ENCODE results near the gene ELF4. TPM values are rescaled to one million over a fixed set of nuclear protein-coding genes. Genes with fewer than 3 reads are reported as not detected.

ELF4 gene
- total RNA-seq, 4 donors from 2014 or later, result 17.3 to 26.3 (median 21.6) TPM

DNA sequence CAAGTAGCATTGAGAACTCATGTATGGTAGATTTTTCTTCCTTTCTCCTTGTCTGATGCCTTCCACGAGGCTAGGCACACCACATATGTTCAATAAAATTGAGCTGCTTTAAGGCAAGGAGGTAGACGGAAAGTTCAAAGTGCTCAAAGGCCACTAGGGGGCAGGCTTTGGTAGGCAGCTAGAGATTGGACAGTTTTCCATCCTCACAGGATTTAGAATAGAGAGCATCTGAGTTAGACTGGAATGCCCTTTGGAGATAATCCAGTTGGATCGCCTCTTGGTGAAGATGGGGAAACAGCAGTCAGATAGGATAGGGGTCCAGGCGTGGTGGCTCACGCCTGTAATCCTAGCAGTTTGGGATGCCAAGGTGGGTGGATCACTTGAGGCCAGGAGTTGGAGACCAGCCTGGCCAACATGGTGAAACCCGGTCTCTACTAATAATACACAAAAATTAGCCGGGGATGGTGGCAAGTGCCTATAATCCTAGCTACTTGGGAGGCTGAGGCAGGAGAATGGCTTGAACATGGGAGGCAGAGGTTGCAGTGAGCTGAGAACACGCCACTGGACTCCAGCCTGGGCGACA lies 30.4 kb downstream of the ELF4 start:
- WGBS, result 36% methylated on average over 9 of the region's 9 CpGs

DNA sequence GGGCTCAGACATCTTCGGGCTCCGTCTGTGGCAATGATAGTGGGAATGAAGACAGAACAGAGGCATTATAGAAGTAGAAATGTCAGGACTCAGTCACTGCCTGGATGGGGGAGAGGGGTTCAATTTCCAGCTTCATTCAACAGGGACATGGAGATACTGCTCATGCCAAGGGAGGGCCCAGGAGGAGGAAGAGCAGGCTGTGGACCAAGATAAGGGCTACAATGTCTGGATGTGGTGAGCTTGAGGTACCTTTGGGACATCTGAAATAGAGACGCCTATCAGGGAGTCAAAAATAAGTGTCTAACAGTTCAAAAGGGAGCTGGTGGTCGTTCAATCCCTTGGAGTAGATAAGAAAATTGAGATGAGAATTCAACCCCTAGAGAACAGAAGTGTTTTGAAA lies 34.5 kb downstream of the ELF4 start:
- Histone ChIP-seq H3K9me3 (no peaks in the 10 kb centered on the region), H3K36me3 (peaks cover 34% of the 10 kb centered on the region), H3K27me3 (no peaks in the 10 kb centered on the region), H3K4me1 (no peaks in the 10 kb centered on the region), H3K4me3 (no peak overlapping the region), H3K27ac (no peak overlapping the region)
- TF ChIP-seq, protein P1, sequence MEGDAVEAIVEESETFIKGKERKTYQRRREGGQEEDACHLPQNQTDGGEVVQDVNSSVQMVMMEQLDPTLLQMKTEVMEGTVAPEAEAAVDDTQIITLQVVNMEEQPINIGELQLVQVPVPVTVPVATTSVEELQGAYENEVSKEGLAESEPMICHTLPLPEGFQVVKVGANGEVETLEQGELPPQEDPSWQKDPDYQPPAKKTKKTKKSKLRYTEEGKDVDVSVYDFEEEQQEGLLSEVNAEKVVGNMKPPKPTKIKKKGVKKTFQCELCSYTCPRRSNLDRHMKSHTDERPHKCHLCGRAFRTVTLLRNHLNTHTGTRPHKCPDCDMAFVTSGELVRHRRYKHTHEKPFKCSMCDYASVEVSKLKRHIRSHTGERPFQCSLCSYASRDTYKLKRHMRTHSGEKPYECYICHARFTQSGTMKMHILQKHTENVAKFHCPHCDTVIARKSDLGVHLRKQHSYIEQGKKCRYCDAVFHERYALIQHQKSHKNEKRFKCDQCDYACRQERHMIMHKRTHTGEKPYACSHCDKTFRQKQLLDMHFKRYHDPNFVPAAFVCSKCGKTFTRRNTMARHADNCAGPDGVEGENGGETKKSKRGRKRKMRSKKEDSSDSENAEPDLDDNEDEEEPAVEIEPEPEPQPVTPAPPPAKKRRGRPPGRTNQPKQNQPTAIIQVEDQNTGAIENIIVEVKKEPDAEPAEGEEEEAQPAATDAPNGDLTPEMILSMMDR (IDR thresholded peaks at IDR 0.05), result no peak
- TF ChIP-seq EP300 (IDR thresholded peaks at IDR 0.05) (no peak), POLR2AphosphoS5 (IDR thresholded peaks at IDR 0.05) (no peak), POLR2A (IDR thresholded peaks at IDR 0.05) (no peak)
- WGBS, result 78% methylated on average over 4 of the region's 4 CpGs
- DNase-seq (ENCODE audit: low spot score in 2 of 2), result no peak

More for the DNA sequence above, 30.4 kb downstream of the ELF4 start:
- no peak for TF ChIP-seq POLR2A (IDR thresholded peaks at IDR 0.05)
- TF ChIP-seq, protein P1 (IDR thresholded peaks at IDR 0.05), result peak; percentile 44 to 64
- TF ChIP-seq EP300 (IDR thresholded peaks at IDR 0.05), result no peak
- no peak for DNase-seq (ENCODE audit: low spot score in 2 of 2)
- Histone ChIP-seq H3K27ac (no peak overlapping the region), H3K4me1 (peaks cover 35% of the 10 kb centered on the region), H3K36me3 (no peaks in the 10 kb centered on the region), H3K4me3 (no peak overlapping the region), H3K27me3 (no peaks in the 10 kb centered on the region), H3K9me3 (no peaks in the 10 kb centered on the region)

DNA sequence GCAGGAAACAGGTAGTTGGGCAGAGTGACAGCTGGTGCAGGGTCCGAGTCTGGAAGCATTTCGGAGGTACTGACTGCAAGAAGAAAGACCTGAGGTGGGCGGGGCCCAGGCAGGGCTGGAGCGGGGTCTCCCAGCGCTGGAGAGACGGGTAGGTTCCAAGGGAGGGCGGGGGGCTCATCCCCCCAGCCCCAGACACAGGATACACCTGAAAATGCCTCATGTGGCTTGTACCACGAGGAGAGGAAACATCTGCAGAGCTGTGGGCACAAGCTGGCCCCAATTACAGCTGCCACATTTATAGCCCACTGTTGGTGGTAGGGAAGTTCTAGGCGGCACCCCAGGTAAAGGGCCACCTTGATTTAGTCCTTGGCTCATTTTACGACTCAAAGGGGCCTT lies 38.0 kb downstream of the ELF4 start:
- Histone ChIP-seq H3K4me3 (no peak overlapping the region), H3K27ac (no peak overlapping the region), H3K27me3 (no peaks in the 10 kb centered on the region), H3K9me3 (no peaks in the 10 kb centered on the region), H3K36me3 (peaks cover 64% of the 10 kb centered on the region), H3K4me1 (no peaks in the 10 kb centered on the region)
- WGBS, result 68% methylated on average over 10 of the region's 10 CpGs
- DNase-seq (ENCODE audit: low spot score in 2 of 2), result no peak
- TF ChIP-seq POLR2AphosphoS5 (IDR thresholded peaks at IDR 0.05), result no peak
- TF ChIP-seq, protein P1 (IDR thresholded peaks at IDR 0.05), result no peak
- no peak for TF ChIP-seq EP300 (IDR thresholded peaks at IDR 0.05)
- TF ChIP-seq POLR2A (IDR thresholded peaks at IDR 0.05), result no peak

DNA sequence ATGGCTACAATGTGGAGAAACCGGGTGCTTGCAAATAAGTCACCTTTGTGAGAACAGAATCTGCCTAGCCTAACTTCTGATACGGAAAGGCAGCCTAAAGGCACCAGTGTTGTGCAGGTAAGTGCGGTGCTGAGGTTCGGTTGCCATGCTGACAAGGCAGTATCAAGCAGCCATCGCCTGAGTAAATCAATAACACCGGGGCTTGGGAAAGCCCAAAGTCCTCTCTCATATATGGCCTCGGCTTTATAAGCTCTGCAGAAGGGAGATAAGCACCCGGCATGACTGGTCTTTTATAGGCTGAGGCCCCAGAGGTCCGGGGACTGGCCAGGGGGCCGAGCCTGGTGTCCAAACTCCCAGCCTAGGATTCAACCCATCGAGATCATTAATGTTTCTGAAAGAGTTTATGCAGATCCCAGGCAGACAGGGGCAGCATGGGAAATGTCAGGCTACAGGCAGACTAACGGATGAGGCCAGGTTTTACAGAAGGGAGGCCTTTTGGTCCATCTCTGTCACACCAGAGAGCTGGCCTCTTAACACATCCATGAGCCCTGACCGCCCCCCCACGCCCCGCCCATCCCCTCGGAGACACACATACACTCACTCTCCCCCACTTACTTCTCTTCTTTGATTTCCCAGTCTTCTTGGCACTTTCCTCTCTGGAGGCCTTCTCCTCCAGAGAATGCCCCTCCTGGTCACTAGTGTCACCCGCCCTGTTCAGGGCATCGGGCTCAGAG lies 38.5 kb downstream of the ELF4 start:
- Histone ChIP-seq H3K27ac (no peak overlapping the region), H3K36me3 (peaks cover 69% of the 10 kb centered on the region), H3K9me3 (no peaks in the 10 kb centered on the region), H3K27me3 (no peaks in the 10 kb centered on the region), H3K4me3 (no peak overlapping the region), H3K4me1 (no peaks in the 10 kb centered on the region)
- no peak for TF ChIP-seq POLR2A (IDR thresholded peaks at IDR 0.05)
- no peak for TF ChIP-seq POLR2AphosphoS5 (IDR thresholded peaks at IDR 0.05)
- no peak for TF ChIP-seq EP300 (IDR thresholded peaks at IDR 0.05)
- TF ChIP-seq, protein P1 (IDR thresholded peaks at IDR 0.05), result no peak
- 82% methylated on average over 18 of the region's 18 CpGs for WGBS
- DNase-seq (ENCODE audit: low spot score in 2 of 2), result no peak

DNA sequence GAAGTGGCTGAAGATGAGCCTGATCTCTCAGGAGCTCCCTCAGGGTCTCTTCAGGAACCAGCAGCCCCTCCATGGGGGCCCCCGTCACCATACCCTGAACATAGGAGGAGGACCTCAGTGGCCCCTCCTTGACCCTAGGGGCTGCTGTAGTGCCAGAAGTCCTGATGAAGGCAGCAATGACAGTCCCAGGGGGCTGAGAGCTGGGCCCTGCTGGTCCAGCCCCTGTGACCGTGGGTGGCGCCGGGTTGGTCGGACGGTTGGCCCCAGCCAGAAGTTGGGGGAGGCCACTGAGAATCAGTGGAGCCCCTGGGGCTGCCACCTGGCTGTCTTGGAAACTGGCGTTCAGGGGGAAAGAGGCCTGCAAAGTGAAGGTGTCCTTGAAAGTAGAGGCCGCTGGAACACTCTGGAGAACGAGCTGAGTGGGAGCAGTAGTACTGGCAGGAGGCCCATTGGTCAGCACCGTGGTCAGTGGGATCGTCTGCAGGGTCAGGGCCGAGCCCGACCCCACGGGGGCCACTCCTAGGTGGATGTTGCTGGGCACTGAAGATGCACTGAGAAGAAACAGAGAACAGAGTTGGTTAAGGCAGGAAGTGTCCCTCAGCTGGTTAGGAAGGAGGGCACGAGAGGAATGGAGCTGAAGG lies 43.2 kb downstream of the ELF4 start:
- DNase-seq (ENCODE audit: low spot score in 2 of 2), result no peak
- peaks cover 57% of the 10 kb centered on the region for H3K36me3 ChIP-seq
- WGBS, result 76% methylated on average over 11 of the region's 15 CpGs

More for the DNA sequence above, 43.2 kb downstream of the ELF4 start:
- Histone ChIP-seq H3K4me3 (no peak overlapping the region), H3K4me1 (no peaks in the 10 kb centered on the region), H3K27me3 (no peaks in the 10 kb centered on the region), H3K27ac (no peak overlapping the region), H3K9me3 (no peaks in the 10 kb centered on the region)
- no peak for TF ChIP-seq EP300 (IDR thresholded peaks at IDR 0.05)
- no peak for TF ChIP-seq POLR2AphosphoS5 (IDR thresholded peaks at IDR 0.05)
- TF ChIP-seq POLR2A (IDR thresholded peaks at IDR 0.05), result no peak
- TF ChIP-seq, protein P1 (IDR thresholded peaks at IDR 0.05), result no peak

Data from suprapubic skin (tissue), 4 donors.